SH-SY5Y (cell line): ENCODE results near the gene SMARCA2.

ENCODE experiments used
- GATA2 ChIP-seq: IDR thresholded peaks from 2 replicates; pipeline ENCODE4 v1.6.1; 2011; ENCODE audit warnings: mild to moderate bottlenecking, low read depth, low read length
- GATA3 ChIP-seq: IDR thresholded peaks from 2 replicates; pipeline ENCODE4 v1.6.1; 2011; ENCODE audit warnings: low read depth, mild to moderate bottlenecking, low read length, moderate library complexity

The SMARCA2 gene

GRCh38 chr9:2043243-2043642 lies 28.1 kb downstream of the SMARCA2 start:
- no peak for TF ChIP-seq GATA2
- no peak for TF ChIP-seq GATA3

- no peak for TF ChIP-seq GATA2
- no peak for TF ChIP-seq GATA3
These were observed 28.8 kb downstream of the SMARCA2 start for GRCh38 chr9:2043881-2044462.

GRCh38 chr9:2047144-2047671 lies 32.1 kb downstream of the SMARCA2 start:
- TF ChIP-seq GATA2 (no peak), GATA3 (no peak)

GRCh38 chr9:2047916-2048315 lies 32.8 kb downstream of the SMARCA2 start:
- no peak for TF ChIP-seq GATA2
- no peak for TF ChIP-seq GATA3

GRCh38 chr9:2050236-2050635 lies 35.1 kb downstream of the SMARCA2 start:
- TF ChIP-seq GATA2, result no peak
- TF ChIP-seq GATA3, result no peak

- no peak for TF ChIP-seq GATA2
- TF ChIP-seq GATA3, result no peak
These were observed 39.0 kb downstream of the SMARCA2 start for GRCh38 chr9:2053883-2054845.

- TF ChIP-seq GATA2, result no peak
- no peak for TF ChIP-seq GATA3
These were observed 40.1 kb downstream of the SMARCA2 start for GRCh38 chr9:2055203-2055658.

- TF ChIP-seq GATA2 (peak; percentile 13; the same call in 1 of the 2 replicates), GATA3 (no peak)
These were observed 44.3 kb downstream of the SMARCA2 start for GRCh38 chr9:2059274-2059929.

- TF ChIP-seq GATA3 (no peak), GATA2 (no peak)
These were observed 45.3 kb downstream of the SMARCA2 start for GRCh38 chr9:2060424-2060823.

GRCh38 chr9:2065704-2066103 lies 50.6 kb downstream of the SMARCA2 start:
- no peak for TF ChIP-seq GATA3
- TF ChIP-seq GATA2, result no peak

GRCh38 chr9:2066312-2067273 lies 51.4 kb downstream of the SMARCA2 start:
- TF ChIP-seq GATA2 (no peak), GATA3 (no peak)

- no peak for TF ChIP-seq GATA3
These were observed 57.7 kb downstream of the SMARCA2 start for GRCh38 chr9:2072752-2073405.

GRCh38 chr9:2082772-2083171 lies 67.6 kb downstream of the SMARCA2 start:
- TF ChIP-seq GATA3, result no peak
- TF ChIP-seq GATA2, result no peak
